HL-60/S4 treated with phorbol 12-myristate 13-acetate at 8.2 ng/mL for 4 days and 3 days (cell line): ENCODE data around the gene NPTXR.

Source experiments
- in situ Hi-C: fragments of 300-500 bp; cut with MboI; formaldehyde crosslinking; loops from 2 replicates; pipeline ENCODE4 v1.15.0; 2022; ENCODE audit warnings: low sequenced_read_pairs

Gene NPTXR

GRCh38 chr22:38774496-38775166 is 69.2 kb downstream of the NPTXR start:
- in situ Hi-C loops: no loop called here

DNA sequence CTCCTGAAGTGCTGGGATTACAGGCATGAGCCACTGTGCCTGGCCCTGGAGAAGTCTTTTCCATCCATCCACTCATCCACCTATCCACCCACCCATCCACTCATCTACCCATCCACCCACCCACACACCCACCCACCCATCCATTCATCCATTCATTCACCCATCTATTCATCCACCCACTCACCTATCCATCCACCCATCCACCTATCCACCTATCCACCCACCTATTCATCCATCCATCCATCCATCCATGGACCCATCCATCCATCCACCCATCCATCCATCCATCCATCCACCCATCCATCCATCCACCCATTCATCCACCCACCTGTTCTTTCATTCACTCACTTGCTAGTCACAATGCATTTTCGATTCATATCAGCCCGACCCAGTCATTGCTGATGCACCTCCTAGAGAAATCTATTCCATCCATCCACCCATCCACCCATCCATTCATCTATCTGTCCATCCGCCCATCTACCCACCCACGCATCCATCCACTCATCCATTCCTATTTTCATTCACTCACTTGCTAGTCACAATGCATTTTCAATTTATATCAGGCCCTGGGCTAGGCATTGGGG is 70.4 kb downstream of the NPTXR start:
- in situ Hi-C loops: no loop called here

DNA sequence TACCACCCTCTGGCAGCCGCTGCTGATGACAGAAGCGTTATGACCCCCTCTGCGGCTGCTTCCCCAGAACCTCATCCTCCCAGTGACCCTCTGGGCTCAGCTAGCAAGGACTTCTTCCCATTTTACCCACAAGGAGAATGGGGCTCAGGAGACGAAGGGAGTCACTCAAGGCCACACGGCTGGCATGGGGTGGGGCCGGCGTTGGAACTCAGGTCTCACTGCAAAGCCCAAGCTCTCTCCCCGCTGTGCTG is 71.3 kb downstream of the NPTXR start:
- in situ Hi-C loops: no loop called here

DNA sequence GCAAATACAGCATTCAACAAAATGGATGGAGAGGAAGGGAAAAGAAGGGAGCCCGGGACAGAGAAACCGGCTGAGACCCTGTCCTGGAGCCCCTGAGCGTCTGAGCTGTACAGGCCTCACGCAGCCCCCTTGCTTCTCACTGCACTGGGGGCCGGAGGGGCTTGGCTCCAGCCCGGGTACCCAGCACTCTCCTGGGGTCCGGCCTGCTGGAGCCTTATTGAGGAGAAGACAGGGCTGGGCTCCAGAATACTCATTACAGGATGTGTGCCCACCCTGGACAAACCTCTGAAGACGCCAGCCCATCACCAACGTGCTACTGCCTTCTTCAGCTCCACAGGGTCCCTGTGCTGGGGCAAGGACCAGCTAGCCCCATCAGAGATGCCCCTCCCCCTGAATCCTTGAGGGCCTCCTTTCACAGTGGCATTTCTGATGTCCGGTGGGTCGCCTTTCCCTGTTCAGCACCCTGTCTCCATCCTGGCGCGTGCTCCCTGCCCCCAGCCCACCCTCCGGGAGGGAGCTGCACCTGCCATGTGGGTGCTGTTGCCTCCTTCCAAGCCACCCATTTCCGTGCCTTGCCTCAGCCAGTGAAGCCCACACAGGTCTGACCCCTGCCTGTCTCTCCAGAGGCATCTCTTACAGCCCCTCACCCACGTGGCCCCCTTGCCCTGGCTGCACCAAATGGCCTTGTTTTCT is 73.4 kb downstream of the NPTXR start:
- in situ Hi-C loops: no loop called here
